GM19193 (cell line): Measurements from ENCODE around the gene MKS1.

Source experiments
- POLR2A ChIP-seq: IDR thresholded peaks from 4 replicates; pipeline ENCODE4 v1.6.1; 2011; ENCODE audit not compliant: insufficient read depth, insufficient read length; ENCODE audit errors: extremely low read depth

MKS1 gene

DNA sequence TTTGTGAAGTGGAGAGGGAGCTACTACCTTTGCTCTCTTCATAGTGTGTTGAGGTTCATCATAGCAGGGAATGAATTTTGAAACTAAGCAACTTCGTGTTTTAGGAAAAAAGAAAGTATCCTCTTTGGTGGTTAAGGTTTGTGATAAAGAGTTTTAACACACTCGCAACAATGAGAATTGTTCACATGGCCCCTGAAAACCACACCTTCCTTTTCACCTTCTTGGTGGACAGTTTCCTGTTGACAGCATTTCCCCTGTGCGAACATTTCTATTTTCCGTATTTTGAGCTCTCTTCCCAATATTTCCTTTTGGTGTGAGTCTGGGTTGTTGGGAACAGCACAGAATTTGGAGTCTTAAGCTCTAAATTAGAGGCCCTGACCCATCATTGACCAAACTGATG lies 48.4 kb downstream of the MKS1 start:
- TF ChIP-seq POLR2A, result no peak

DNA sequence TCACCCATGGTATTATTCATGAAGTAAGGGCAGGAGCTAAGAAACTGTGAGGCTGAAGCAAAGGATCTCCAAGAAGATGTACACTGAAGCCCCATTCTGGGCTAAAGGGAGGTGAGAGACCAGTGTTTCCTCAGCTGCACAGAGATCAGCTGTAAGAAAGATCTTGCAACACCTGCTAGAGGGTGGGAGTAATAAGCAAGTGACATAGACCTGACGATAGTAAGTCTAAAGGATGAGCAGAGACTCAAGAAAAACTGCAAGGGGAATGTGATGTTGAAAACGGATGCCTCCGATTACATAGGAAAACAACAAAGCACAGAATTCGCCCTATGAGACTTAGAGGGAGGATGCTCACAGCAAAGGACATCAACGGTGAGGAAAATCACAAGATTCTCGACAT lies 52.4 kb downstream of the MKS1 start, which contains the start of gene OR4D2:
OR4D2 (plus strand) TSS at position 301 of the 400 bp plus-strand sequence. CDS start 2,674 bp downstream, outside the sequence.
- TF ChIP-seq POLR2A, result no peak

GRCh38 chr17:58165981-58166380 lies 53.1 kb downstream of the MKS1 start:
- no peak for TF ChIP-seq POLR2A

- no peak for TF ChIP-seq POLR2A
These were observed 57.5 kb downstream of the MKS1 start for GRCh38 chr17:58161566-58161965.

DNA sequence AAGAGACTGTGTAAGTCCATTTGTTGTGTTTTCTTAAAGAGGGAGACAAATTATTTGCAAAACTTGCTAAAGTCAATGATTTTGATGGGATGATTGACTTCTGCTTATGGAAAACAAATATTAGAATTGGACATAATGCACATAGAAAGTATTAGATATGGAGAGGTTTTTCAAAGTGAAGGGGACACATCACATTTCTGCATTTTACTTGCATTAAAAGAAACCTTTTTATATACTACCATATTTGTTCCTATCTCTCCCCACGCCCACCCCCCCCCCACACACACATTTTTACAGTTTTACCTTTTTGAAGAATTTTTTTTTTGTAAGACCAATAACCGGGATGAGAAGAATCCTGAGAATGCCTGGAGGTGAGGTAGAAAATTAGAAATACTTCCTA lies 60.9 kb downstream of the MKS1 start:
- no peak for TF ChIP-seq POLR2A

GRCh38 chr17:58156839-58157803 lies 61.9 kb downstream of the MKS1 start:
- no peak for TF ChIP-seq POLR2A
